Adrenal gland (tissue), 12 donors: Measurements from ENCODE around the gene SEC24C. TPM values are rescaled to one million over a fixed set of nuclear protein-coding genes. Genes with fewer than 3 reads are reported as not detected.

Experiments used
- DNase-seq, 7 donors: peaks; one replicate each; pipeline ENCODE4 v3.0.0-alpha.2; 2019 to 2020
- H3K27ac ChIP-seq, 5 donors: fragments of 200-600 bp; sonication (generic) in 4 of 5; 1 replicate in 3 of 5; 2 replicates in 2 of 5; pipeline versions ENCODE4 v1.5.1 to v1.8.0; 2016 to 2020; ENCODE audit warnings: mild to moderate bottlenecking in 1 of 5
- H3K27me3 ChIP-seq: fragments of 200-600 bp; 2 replicates; pipeline ENCODE4 v1.8.0; 2021
- H3K36me3 ChIP-seq, 2 donors: fragments of 200-600 bp; replicated peaks in 1 of 2; 1 replicate in 1 of 2; 2 replicates in 1 of 2; pipeline versions ENCODE4 v1.5.1 to v1.8.0; 2018 to 2022
- H3K4me1 ChIP-seq, 2 donors: fragments of 200-600 bp; replicated peaks in 1 of 2; 1 replicate in 1 of 2; 2 replicates in 1 of 2; pipeline versions ENCODE4 v1.5.1 to v1.8.0; 2018 to 2021
- H3K4me3 ChIP-seq, 4 donors: fragments of 200-600 bp; sonication (generic) in 3 of 4; one replicate each; pipeline ENCODE4 v1.5.1; 2016 to 2018
- H3K9me3 ChIP-seq, 3 donors: fragments of 200-600 bp; sonication (generic) in 1 of 3; replicated peaks in 1 of 3; 1 replicate in 2 of 3; 2 replicates in 1 of 3; pipeline versions ENCODE4 v1.5.1 to v1.8.0; 2016 to 2021
- POLR2A ChIP-seq, 2 donors: fragments of 450-650 bp; IDR thresholded peaks; one replicate each; pipeline ENCODE4 v1.6.1; 2017; ENCODE audit warnings: antibody characterized with exemption in 2 of 2, mild to moderate bottlenecking in 2 of 2, moderate library complexity in 1 of 2
- WGBS, 4 donors: extraction: QIAGEN DNeasy Blood & Tissue Kit in 2 of 4; methylation state at CpG; one replicate each; pipeline versions ENCODE4 v1.1.5 to v1.1.7; 2013 to 2017; 5-methylcytosine and 5-hydroxymethylcytosine counted together
- intact Hi-C, 2 donors: fragments of 100-400 bp; cut with DNase I; formaldehyde crosslinking; loops; one replicate each; pipeline versions ENCODE4 v1.14.1 to v1.15.0; 2022 to 2023
- polyA plus RNA-seq, 3 donors: library from polyadenylated mRNA; stranded (reverse); fragments of 200-250 nt in 2 of 3; fragments of 350-450 nt in 1 of 3; fragmentation: Illumina TruSeq in 1 of 3; extraction: RNeasy Lipid Tissue Mini Kit (QIAGEN cat#74804) in 1 of 3; gene quantifications; one replicate each; pipeline ENCODE4 v1.2.3, GENCODE V29; 2013 to 2014
- small RNA-seq, 2 donors: library from RNA; depleted of rRNA; stranded (forward); fragments of <200 nt; gene quantifications; one replicate each; pipeline ENCODE3, GENCODE V24; 2016
- total RNA-seq, 9 donors: library from RNA; depleted of rRNA in 4 of 9; stranded (reverse); fragments of >200 nt in 4 of 9; fragments of 120-200 nt in 1 of 9; fragmentation: NEBNext Ultra II Directional in 1 of 9; extraction: Animal tissue kit (Norgen Biotek cat#: 25700) in 1 of 9; gene quantifications; one replicate each; pipeline versions ENCODE4 v1.1.0 to v1.2.4, GENCODE V29; 2013 to 2023
- TF ChIP-seq, protein P1 (sequence below), 6 experiments: fragments of 450-650 bp in 4 of 6; fragments of 200-600 bp in 2 of 6; sonication (generic) in 1 of 6; IDR thresholded peaks; 1 replicate in 5 of 6; 2 replicates in 1 of 6; pipeline versions ENCODE4 v1.5.1 to v1.8.0; 2016 to 2021; ENCODE audit warnings: antibody characterized with exemption in 6 of 6, mild to moderate bottlenecking in 2 of 6, moderate library complexity in 1 of 6
- donor health status: healthy with polysubstance abuse.
- donor health status: Bipolar disorder and iron deficiency.
- donor health status: DM: yes; HTN: yes; CAD: no.
- donor health status: DM: no; HTN: no; CAD: no.
- donor health status: DM: no; HTN: no; CAD: no.
- donor health status: DM: yes; HTN: yes; CAD: no.

Gene SEC24C
- total and polyA plus RNA-seq, 12 donors, result 38.4 to 133 (median 81.2) TPM

DNA sequence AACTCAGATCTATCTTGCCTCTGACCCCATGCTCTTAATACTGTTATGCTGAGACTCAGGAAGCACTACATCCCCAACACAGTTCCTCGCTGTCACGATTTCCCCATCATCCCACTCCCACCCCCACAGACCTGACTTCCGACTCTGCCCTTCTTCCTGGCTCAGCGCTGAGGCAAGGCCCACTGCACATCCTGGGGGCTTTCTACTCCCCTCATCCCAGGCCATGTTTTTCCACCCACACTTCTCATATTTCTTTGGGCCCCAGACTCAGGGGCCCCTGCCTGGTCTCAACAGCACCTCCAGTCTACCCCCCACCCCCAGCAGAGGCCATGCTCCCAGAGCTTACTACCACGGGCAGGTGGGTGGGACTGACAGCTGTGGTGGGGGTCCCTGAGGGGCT lies 74.9 kb downstream of the SEC24C start:
- intact Hi-C loops, result loop anchor here in 1 of 2 donors (10.0 kb wide), 1 partner anchor 56 kb away; the partner anchor contains the start of gene CAMK2G
- WGBS, 4 donors, result 66 to 84% (median 70%) methylated on average over 5 of the region's 5 CpGs
- Histone ChIP-seq H3K4me1 (no peaks in the 10 kb centered on the region), H3K9me3 (no peaks in the 10 kb centered on the region), H3K4me3 (no peak overlapping the region), H3K36me3 (peaks cover 0 to 21% of the 10 kb centered on the region in 2 donors), H3K27ac (peak overlapping the region in 1 of 5 donors; percentile 34), H3K27me3 (no peaks in the 10 kb centered on the region)
- no peak for DNase-seq
- TF ChIP-seq, protein P1, sequence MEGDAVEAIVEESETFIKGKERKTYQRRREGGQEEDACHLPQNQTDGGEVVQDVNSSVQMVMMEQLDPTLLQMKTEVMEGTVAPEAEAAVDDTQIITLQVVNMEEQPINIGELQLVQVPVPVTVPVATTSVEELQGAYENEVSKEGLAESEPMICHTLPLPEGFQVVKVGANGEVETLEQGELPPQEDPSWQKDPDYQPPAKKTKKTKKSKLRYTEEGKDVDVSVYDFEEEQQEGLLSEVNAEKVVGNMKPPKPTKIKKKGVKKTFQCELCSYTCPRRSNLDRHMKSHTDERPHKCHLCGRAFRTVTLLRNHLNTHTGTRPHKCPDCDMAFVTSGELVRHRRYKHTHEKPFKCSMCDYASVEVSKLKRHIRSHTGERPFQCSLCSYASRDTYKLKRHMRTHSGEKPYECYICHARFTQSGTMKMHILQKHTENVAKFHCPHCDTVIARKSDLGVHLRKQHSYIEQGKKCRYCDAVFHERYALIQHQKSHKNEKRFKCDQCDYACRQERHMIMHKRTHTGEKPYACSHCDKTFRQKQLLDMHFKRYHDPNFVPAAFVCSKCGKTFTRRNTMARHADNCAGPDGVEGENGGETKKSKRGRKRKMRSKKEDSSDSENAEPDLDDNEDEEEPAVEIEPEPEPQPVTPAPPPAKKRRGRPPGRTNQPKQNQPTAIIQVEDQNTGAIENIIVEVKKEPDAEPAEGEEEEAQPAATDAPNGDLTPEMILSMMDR (IDR thresholded peaks at IDR 0.05), result no peak
- no peak for TF ChIP-seq POLR2A (IDR thresholded peaks at IDR 0.05)

DNA sequence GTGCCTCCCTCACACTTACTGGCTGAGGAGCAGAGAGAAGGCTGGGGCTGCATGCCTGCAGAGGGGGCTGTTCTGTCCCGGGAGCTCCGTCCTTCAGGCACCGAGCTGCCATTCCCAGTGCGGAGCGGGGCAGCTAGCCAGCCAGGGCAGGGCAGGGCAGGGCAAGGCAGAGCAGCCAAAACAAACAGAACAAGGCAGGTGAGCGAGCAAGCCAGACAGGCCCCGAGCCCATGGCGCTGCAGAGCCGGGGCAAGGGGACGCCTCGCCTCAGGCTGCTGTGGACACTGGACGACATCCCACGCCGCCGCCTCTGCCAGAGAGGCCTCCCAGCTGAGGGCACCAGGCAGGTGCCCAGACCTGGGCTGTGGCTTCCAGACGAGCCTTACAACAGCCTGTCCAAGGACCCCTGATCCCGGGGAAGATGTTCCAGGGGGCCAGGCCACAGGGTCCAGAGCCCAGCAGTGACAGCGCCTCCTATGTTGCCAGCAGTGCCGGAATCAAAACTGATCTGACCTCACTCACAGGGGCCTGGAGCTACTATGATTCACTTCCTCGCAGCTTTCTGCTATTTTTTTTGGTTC lies 75.4 kb downstream of the SEC24C start:
- Histone ChIP-seq H3K27ac (peak overlapping the region in 1 of 5 donors; percentile 34), H3K9me3 (no peaks in the 10 kb centered on the region), H3K36me3 (peaks cover 0 to 21% of the 10 kb centered on the region in 2 donors), H3K4me1 (no peaks in the 10 kb centered on the region), H3K4me3 (no peak overlapping the region), H3K27me3 (no peaks in the 10 kb centered on the region)
- DNase-seq, result no peak
- 70 to 89% (median 80%) methylated on average over 8 to 20 of the region's 20 CpGs for WGBS, 4 donors
- intact Hi-C loops, result loop anchor here in 1 of 2 donors (10.0 kb wide), 1 partner anchor 55 kb away; the partner anchor contains the start of gene CAMK2G
- no peak for TF ChIP-seq POLR2A (IDR thresholded peaks at IDR 0.05)
- TF ChIP-seq, protein P1 (IDR thresholded peaks at IDR 0.05), result no peak

Small RNA genes within 50 kb of the gene (small RNA-seq; reads per million reads assigned to genes)
- gene AC022400.4, result 0 reads per million in 2 donors
- 0 reads per million in 2 donors for gene AC022400.9
- gene RNA5SP320, result 0 reads per million in 2 donors
- gene ZSWIM8-AS1, result 0 reads per million in 2 donors

Other genes with a start within 250 kb of the SEC24C start
- gene PPP3CB, start 248.3 kb upstream of the SEC24C start, total RNA-seq, result 10 to 100 TPM; 26.7 to 59.0 (median 50.3) TPM
- 10 to 100 TPM; 28.9 to 60.6 (median 36.3) TPM for gene PPP3CB, start 248.3 kb upstream of the SEC24C start, polyA plus RNA-seq
- gene USP54, start 153.0 kb upstream of the SEC24C start, total RNA-seq, result 10 to 100 TPM; 10.0 to 26.8 (median 17.5) TPM
- 10 to 100 TPM in 1 of 3 donors, 1 to 10 TPM in 2; 7.3 to 11.6 (median 7.8) TPM for gene USP54, start 153.0 kb upstream of the SEC24C start, polyA plus RNA-seq
- gene MYOZ1, start 102.9 kb upstream of the SEC24C start, total RNA-seq, result 1 to 10 TPM in 2 of 9 donors, under 1 TPM in 7; 0.18 to 4.2 (median 0.48) TPM
- gene MYOZ1, start 102.9 kb upstream of the SEC24C start, polyA plus RNA-seq, result under 1 TPM; 0.40 to 0.74 (median 0.48) TPM
- 1 to 10 TPM in 3 of 9 donors, under 1 TPM in 4, not detected in 2; 0.06 to 4.3 (median 0.65) TPM for gene SYNPO2L, start 88.3 kb upstream of the SEC24C start, total RNA-seq
- gene SYNPO2L, start 88.3 kb upstream of the SEC24C start, polyA plus RNA-seq, result under 1 TPM; 0.27 to 0.48 (median 0.32) TPM
- 10 to 100 TPM in 3 of 9 donors, 1 to 10 TPM in 6; 4.6 to 16.1 (median 7.1) TPM for gene AGAP5, start 46.3 kb upstream of the SEC24C start, total RNA-seq
- gene AGAP5, start 46.3 kb upstream of the SEC24C start, polyA plus RNA-seq, result 10 to 100 TPM in 2 of 3 donors, 1 to 10 TPM in 1; 5.8 to 19.0 (median 13.3) TPM
- 10 to 100 TPM; 31.7 to 72.0 (median 40.8) TPM for gene CHCHD1, start 37.7 kb downstream of the SEC24C start, total RNA-seq
- gene CHCHD1, start 37.7 kb downstream of the SEC24C start, polyA plus RNA-seq, result 10 to 100 TPM; 57.4 to 83.1 (median 63.2) TPM
- gene ZSWIM8, start 41.2 kb downstream of the SEC24C start, total RNA-seq, result 100 to 1,000 TPM in 5 of 9 donors, 10 to 100 TPM in 4; 55.7 to 197 (median 108) TPM
- gene ZSWIM8, start 41.2 kb downstream of the SEC24C start, polyA plus RNA-seq, result 100 to 1,000 TPM in 2 of 3 donors, 10 to 100 TPM in 1; 74.4 to 714 (median 520) TPM
- gene NDST2, start 67.2 kb downstream of the SEC24C start, total RNA-seq, result 10 to 100 TPM; 13.0 to 67.0 (median 41.4) TPM
- 10 to 100 TPM; 14.5 to 23.0 (median 21.9) TPM for gene NDST2, start 67.2 kb downstream of the SEC24C start, polyA plus RNA-seq
- gene CAMK2G, start 130.2 kb downstream of the SEC24C start, total RNA-seq, result 10 to 100 TPM; 12.7 to 27.3 (median 22.1) TPM
- gene CAMK2G, start 130.2 kb downstream of the SEC24C start, polyA plus RNA-seq, result 10 to 100 TPM; 16.3 to 19.7 (median 19.7) TPM
- gene PLAU, start 166.8 kb downstream of the SEC24C start, total RNA-seq, result 10 to 100 TPM in 2 of 9 donors, 1 to 10 TPM in 6, under 1 TPM in 1; 0.94 to 10.6 (median 7.4) TPM
- 10 to 100 TPM in 1 of 3 donors, 1 to 10 TPM in 2; 2.6 to 19.4 (median 3.7) TPM for gene PLAU, start 166.8 kb downstream of the SEC24C start, polyA plus RNA-seq